ENCODE results near the gene STMP1.

- TF ChIP-seq YY1 (IDR thresholded peaks at IDR 0.05; ENCODE audit: low read depth, low read length) (no peak), ASH2L (IDR thresholded peaks at IDR 0.05; ENCODE audit: low read length) (no peak), CTCF (IDR thresholded peaks at IDR 0.05; ENCODE audit: control extremely low read depth in 1 of 3, insufficient read depth in 1 of 3, low read depth in 1 of 3, low read length in 3 of 3) (no peak), SP2 (IDR thresholded peaks at IDR 0.05; ENCODE audit: low read length) (no peak), JUN (IDR thresholded peaks at IDR 0.05; ENCODE audit: low read depth, low read length) (no peak)
These were observed 61.1 kb downstream of the STMP1 start for GRCh38 chr7:135723411-135723810.

Data from H1 (cell line).